CD4-positive, alpha-beta T cell treated with Interferon gamma for 1 hour (primary cell): ENCODE data around the gene VEZT.

Experiments
- DNase-seq: peaks from one replicate; pipeline ENCODE4 v3.0.0-alpha.2; 2020

The VEZT gene

GRCh38 chr12:95326445-95326844 lies 108.8 kb downstream of the VEZT start:
- no peak for DNase-seq

GRCh38 chr12:95326855-95327254 lies 109.2 kb downstream of the VEZT start:
- DNase-seq, result no peak

- no peak for DNase-seq
These were observed 111.1 kb downstream of the VEZT start for GRCh38 chr12:95328708-95329107.

GRCh38 chr12:95335948-95336347 lies 118.3 kb downstream of the VEZT start:
- DNase-seq, result no peak

- no peak for DNase-seq
These were observed 118.9 kb downstream of the VEZT start for GRCh38 chr12:95336387-95337067.

- no peak for DNase-seq
These were observed 119.5 kb downstream of the VEZT start for GRCh38 chr12:95337146-95337545.

- no peak for DNase-seq
These were observed 121.6 kb downstream of the VEZT start for GRCh38 chr12:95339086-95339788.

GRCh38 chr12:95342008-95342407 lies 124.4 kb downstream of the VEZT start:
- no peak for DNase-seq

- DNase-seq, result no peak
These were observed 126.0 kb downstream of the VEZT start for GRCh38 chr12:95343461-95344230.

- no peak for DNase-seq
These were observed 131.7 kb downstream of the VEZT start for GRCh38 chr12:95349291-95349690.

GRCh38 chr12:95351748-95352147 lies 134.1 kb downstream of the VEZT start:
- no peak for DNase-seq
